ENCODE results near the gene ASH1L. TPM values are rescaled to one million over a fixed set of nuclear protein-coding genes. Genes with fewer than 3 reads are reported as not detected.

ASH1L gene
- total and polyA plus RNA-seq, 9 of the 15 experiments (the other 6 are each of a cell fraction or from before 2014, with no cell fraction given), result 2.0 to 23.3 (median 14.6) TPM

- no TSS peak for BruUV-seq (replicated peaks)
- in situ Hi-C loops (cut with MboI), result no loop called here
- CTCF ChIA-PET (ENCODE audit: low intra/inter-chr PET ratio), result no interaction called here
Measured at GRCh38 chr1:155481741-155482241, 80.8 kb downstream of the ASH1L start.

GRCh38 chr1:155479205-155479604, 83.4 kb downstream of the ASH1L start:
- intact Hi-C loops (cut with micrococcal nuclease), result no loop called here
- TF ChIP-seq ZNF184 (CRISPR knock-in tag; IDR thresholded peaks at IDR 0.05) (peak; percentile 82), SRSF1 (IDR thresholded peaks at IDR 0.05; ENCODE audit: low read depth, low read length) (no peak)
- H3K4me2 ChIP-seq (ENCODE audit: insufficient read depth, low read length), result no peak overlapping the region
- in situ Hi-C loops (cut with MboI), result no loop called here
- DNase-seq (ENCODE audit: extremely low read depth in 1 of 4, low spot score in 3 of 4) (no peak), ATAC-seq (0 out of 3 replicates have a peak, but pooled peaks have one; percentile 32), FAIRE-seq (no peak)
- no peaks in the 10 kb centered on the region for H3K27me3 ChIP-seq (ENCODE audit: control insufficient read depth in 2 of 2, insufficient read depth in 2 of 2, low read length in 2 of 2)
- H3K4me1 ChIP-seq (replicated peaks in 1 of 2; ENCODE audit: control insufficient read depth in 2 of 2, insufficient read depth in 2 of 2, low read length in 2 of 2), result peaks cover 8% of the 10 kb centered on the region in 2 experiments
- H3K9ac ChIP-seq (ENCODE audit: insufficient read depth in 1 of 2, low read depth in 2 of 2, low read length in 2 of 2), result no peak overlapping the region
- BruUV-seq (replicated peaks), result no TSS peak
- WGBS (ENCODE audit: insufficient coverage, low coverage, missing lambda C conversion rate), result 81% methylated on average over 2 of the region's 2 CpGs
- no peaks in the 10 kb centered on the region for H3K9me3 ChIP-seq (replicated peaks; ENCODE audit: control insufficient read depth, insufficient read depth, low read depth, low read length)
- 0 out of 2 replicates have a peak, but pooled peaks cover 3% of the 10 kb centered on the region for H4K20me1 ChIP-seq (replicated peaks; ENCODE audit: control insufficient read depth, insufficient read depth, low read length)
- peaks cover 43% of the 10 kb centered on the region for H3K79me2 ChIP-seq (ENCODE audit: control insufficient read depth, insufficient read depth, low read length)
- no peak overlapping the region for H2AFZ ChIP-seq (ENCODE audit: low read depth, low read length)
- H3K9me1 ChIP-seq (ENCODE audit: control insufficient read depth, insufficient read depth, low read length), result no peaks in the 10 kb centered on the region
- H3K4me3 ChIP-seq, result no peak overlapping the region
- peaks cover 50% of the 10 kb centered on the region for H3K36me3 ChIP-seq (ENCODE audit: control insufficient read depth, insufficient read depth, low read length)
- ChIA-PET POLR2A (no interaction called here), CTCF (ENCODE audit: low intra/inter-chr PET ratio) (no interaction called here)
- H3K27ac ChIP-seq (ENCODE audit: extremely low read depth, low read depth, low read length), result no peak overlapping the region

More at GRCh38 chr1:155481741-155482241, 80.8 kb downstream of the ASH1L start:
- TF ChIP-seq CBFA2T2 (conservative IDR thresholded peaks at IDR 0.05) (no peak), HDAC6 (IDR thresholded peaks at IDR 0.05; ENCODE audit: low read depth, low read length) (no peak), CBFB (CRISPR knock-in tag; IDR thresholded peaks at IDR 0.05) (no peak), ZNF717 (CRISPR knock-in tag; IDR thresholded peaks at IDR 0.05) (no peak)
- FAIRE-seq (no peak), ATAC-seq (no peak), DNase-seq (ENCODE audit: extremely low read depth in 1 of 4, low spot score in 3 of 4) (no peak)
- H3K36me3 ChIP-seq (ENCODE audit: control insufficient read depth, insufficient read depth, low read length), result peaks cover 44% of the 10 kb centered on the region
- no peaks in the 10 kb centered on the region for H3K4me1 ChIP-seq (replicated peaks in 1 of 2; ENCODE audit: control insufficient read depth in 2 of 2, insufficient read depth in 2 of 2, low read length in 2 of 2)
- no peak overlapping the region for H2AFZ ChIP-seq (ENCODE audit: low read depth, low read length)
- no peak overlapping the region for H3K4me2 ChIP-seq (ENCODE audit: insufficient read depth, low read length)
- no peak overlapping the region for H3K27ac ChIP-seq (ENCODE audit: extremely low read depth, low read depth, low read length)
- no peak overlapping the region for H3K4me3 ChIP-seq
- 100% methylated on average over 2 of the region's 2 CpGs for WGBS (ENCODE audit: insufficient coverage, low coverage, missing lambda C conversion rate)
- intact Hi-C loops (cut with micrococcal nuclease), result no loop called here
- no peak overlapping the region for H3K9ac ChIP-seq (ENCODE audit: insufficient read depth in 1 of 2, low read depth in 2 of 2, low read length in 2 of 2)
- H3K79me2 ChIP-seq (ENCODE audit: control insufficient read depth, insufficient read depth, low read length), result peaks cover 45% of the 10 kb centered on the region
- H3K27me3 ChIP-seq (ENCODE audit: control insufficient read depth in 2 of 2, insufficient read depth in 2 of 2, low read length in 2 of 2), result no peaks in the 10 kb centered on the region
- H3K9me1 ChIP-seq (ENCODE audit: control insufficient read depth, insufficient read depth, low read length), result no peaks in the 10 kb centered on the region
- no peaks in the 10 kb centered on the region for H3K9me3 ChIP-seq (replicated peaks; ENCODE audit: control insufficient read depth, insufficient read depth, low read depth, low read length)
- H4K20me1 ChIP-seq (replicated peaks; ENCODE audit: control insufficient read depth, insufficient read depth, low read length), result no peaks in the 10 kb centered on the region
- POLR2A ChIA-PET, result interaction anchor here (0.6 to 0.7 kb wide), 2 partner anchors 97 to 1588 kb away, joined by 3 read pairs; no protein-coding TSS in a partner anchor
